ENCODE data around the gene MON1B. TPM values are rescaled to one million over a fixed set of nuclear protein-coding genes. Genes with fewer than 3 reads are reported as not detected.

Gene MON1B
- total and polyA plus RNA-seq, 2 of the 13 experiments (the other 11 are each of a cell fraction or from before 2014, with no cell fraction given): 13.4 to 15.6 TPM

DNA sequence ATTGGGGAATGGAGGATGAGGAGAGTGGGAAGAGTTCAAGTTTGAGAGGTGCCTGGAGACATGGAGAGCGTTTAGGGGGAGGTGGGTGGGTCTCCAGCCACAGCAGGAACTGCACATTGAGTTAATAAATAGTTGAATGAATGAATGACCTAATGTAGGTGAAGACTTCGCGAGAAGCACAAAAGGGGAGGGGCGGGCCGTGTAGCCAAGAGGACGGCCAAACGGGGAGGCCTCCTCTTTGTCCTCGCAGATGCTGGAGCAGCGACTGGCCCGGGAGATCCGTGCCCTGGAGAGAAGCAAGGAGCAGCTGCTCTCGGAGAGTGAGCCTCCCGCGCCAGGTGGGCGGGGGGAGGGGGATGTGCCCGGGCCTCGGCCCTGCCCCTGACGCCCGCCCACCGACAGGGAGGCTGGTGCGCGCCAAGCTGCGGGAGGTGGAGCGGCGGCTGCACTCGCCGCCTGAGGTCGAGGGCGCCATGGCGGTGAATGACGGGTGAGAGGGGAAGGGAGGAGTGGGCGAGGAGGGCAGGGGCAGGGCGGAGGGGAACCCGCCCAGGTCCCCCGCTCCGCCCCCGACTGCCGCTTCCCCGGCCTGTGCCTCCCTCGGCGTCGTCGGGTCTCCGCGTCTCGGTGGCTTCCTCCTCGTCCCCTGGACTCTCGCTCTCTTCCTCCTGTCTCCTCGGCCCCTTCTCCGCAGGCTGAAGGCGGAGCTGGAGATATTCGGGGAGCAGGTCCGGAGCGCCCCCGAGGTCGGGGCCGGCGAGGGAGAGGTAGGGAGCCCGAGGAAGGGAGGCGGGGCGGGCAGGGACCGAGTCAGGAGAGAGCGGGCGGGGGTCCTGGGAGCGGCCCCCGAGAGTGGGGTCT lies 21.1 kb downstream of the MON1B start (continued):
- TF ChIP-seq, protein P1, sequence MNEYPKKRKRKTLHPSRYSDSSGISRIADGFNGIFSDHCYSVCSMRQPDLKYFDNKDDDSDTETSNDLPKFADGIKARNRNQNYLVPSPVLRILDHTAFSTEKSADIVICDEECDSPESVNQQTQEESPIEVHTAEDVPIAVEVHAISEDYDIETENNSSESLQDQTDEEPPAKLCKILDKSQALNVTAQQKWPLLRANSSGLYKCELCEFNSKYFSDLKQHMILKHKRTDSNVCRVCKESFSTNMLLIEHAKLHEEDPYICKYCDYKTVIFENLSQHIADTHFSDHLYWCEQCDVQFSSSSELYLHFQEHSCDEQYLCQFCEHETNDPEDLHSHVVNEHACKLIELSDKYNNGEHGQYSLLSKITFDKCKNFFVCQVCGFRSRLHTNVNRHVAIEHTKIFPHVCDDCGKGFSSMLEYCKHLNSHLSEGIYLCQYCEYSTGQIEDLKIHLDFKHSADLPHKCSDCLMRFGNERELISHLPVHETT (CRISPR knock-in tag; conservative IDR thresholded peaks at IDR 0.05): no peak
- TF ChIP-seq, protein P2, sequence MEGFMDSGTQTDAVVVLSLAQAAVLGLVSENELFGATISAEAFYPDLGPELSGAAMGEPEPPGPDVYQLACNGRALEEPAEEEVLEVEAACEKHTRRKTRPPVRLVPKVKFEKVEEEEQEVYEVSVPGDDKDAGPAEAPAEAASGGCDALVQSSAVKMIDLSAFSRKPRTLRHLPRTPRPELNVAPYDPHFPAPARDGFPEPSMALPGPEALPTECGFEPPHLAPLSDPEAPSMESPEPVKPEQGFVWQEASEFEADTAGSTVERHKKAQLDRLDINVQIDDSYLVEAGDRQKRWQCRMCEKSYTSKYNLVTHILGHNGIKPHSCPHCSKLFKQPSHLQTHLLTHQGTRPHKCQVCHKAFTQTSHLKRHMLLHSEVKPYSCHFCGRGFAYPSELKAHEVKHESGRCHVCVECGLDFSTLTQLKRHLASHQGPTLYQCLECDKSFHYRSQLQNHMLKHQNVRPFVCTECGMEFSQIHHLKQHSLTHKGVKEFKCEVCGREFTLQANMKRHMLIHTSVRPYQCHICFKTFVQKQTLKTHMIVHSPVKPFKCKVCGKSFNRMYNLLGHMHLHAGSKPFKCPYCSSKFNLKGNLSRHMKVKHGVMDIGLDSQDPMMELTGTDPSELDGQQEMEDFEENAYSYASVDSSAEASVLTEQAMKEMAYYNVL (CRISPR knock-in tag; IDR thresholded peaks at IDR 0.05; ENCODE audit: borderline replicate concordance): 0 out of 2 replicates have a peak, but pooled peaks have one; percentile 18
- TF ChIP-seq ZNF703 (CRISPR knock-in tag; IDR thresholded peaks at IDR 0.05; ENCODE audit: borderline replicate concordance): no peak
- no peak for TF ChIP-seq IKZF4 (CRISPR knock-in tag; IDR thresholded peaks at IDR 0.05; ENCODE audit: borderline replicate concordance, low read depth, not compliant biosample characterization)
- TF ChIP-seq ZSCAN12 (CRISPR knock-in tag; IDR thresholded peaks at IDR 0.05): no peak
- TF ChIP-seq, protein P3, sequence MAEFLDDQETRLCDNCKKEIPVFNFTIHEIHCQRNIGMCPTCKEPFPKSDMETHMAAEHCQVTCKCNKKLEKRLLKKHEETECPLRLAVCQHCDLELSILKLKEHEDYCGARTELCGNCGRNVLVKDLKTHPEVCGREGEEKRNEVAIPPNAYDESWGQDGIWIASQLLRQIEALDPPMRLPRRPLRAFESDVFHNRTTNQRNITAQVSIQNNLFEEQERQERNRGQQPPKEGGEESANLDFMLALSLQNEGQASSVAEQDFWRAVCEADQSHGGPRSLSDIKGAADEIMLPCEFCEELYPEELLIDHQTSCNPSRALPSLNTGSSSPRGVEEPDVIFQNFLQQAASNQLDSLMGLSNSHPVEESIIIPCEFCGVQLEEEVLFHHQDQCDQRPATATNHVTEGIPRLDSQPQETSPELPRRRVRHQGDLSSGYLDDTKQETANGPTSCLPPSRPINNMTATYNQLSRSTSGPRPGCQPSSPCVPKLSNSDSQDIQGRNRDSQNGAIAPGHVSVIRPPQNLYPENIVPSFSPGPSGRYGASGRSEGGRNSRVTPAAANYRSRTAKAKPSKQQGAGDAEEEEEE (CRISPR knock-in tag; IDR thresholded peaks at IDR 0.05; ENCODE audit: borderline replicate concordance): no peak
- no peak for TF ChIP-seq HOXA7 (CRISPR knock-in tag; IDR thresholded peaks at IDR 0.05)
- TF ChIP-seq, protein P4, sequence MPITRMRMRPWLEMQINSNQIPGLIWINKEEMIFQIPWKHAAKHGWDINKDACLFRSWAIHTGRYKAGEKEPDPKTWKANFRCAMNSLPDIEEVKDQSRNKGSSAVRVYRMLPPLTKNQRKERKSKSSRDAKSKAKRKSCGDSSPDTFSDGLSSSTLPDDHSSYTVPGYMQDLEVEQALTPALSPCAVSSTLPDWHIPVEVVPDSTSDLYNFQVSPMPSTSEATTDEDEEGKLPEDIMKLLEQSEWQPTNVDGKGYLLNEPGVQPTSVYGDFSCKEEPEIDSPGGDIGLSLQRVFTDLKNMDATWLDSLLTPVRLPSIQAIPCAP (CRISPR knock-in tag; IDR thresholded peaks at IDR 0.05; ENCODE audit: low read depth): no peak
- TF ChIP-seq ZNF510 (CRISPR knock-in tag; IDR thresholded peaks at IDR 0.05; ENCODE audit: low read depth): no peak
- no peak for TF ChIP-seq ZNF143 (CRISPR knock-in tag; IDR thresholded peaks at IDR 0.05)
- TF ChIP-seq, protein P5, sequence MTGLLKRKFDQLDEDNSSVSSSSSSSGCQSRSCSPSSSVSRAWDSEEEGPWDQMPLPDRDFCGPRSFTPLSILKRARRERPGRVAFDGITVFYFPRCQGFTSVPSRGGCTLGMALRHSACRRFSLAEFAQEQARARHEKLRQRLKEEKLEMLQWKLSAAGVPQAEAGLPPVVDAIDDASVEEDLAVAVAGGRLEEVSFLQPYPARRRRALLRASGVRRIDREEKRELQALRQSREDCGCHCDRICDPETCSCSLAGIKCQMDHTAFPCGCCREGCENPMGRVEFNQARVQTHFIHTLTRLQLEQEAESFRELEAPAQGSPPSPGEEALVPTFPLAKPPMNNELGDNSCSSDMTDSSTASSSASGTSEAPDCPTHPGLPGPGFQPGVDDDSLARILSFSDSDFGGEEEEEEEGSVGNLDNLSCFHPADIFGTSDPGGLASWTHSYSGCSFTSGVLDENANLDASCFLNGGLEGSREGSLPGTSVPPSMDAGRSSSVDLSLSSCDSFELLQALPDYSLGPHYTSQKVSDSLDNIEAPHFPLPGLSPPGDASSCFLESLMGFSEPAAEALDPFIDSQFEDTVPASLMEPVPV (CRISPR knock-in tag; IDR thresholded peaks at IDR 0.05): peak; percentile 50; the same call in 1 of the 2 replicates
- TF ChIP-seq STAT5B (CRISPR knock-in tag; IDR thresholded peaks at IDR 0.05): no peak
- TF ChIP-seq ZFP90 (CRISPR knock-in tag; IDR thresholded peaks at IDR 0.05; ENCODE audit: borderline replicate concordance): 0 out of 2 replicates have a peak, but pooled peaks have one; percentile 14
- TF ChIP-seq, protein P6, sequence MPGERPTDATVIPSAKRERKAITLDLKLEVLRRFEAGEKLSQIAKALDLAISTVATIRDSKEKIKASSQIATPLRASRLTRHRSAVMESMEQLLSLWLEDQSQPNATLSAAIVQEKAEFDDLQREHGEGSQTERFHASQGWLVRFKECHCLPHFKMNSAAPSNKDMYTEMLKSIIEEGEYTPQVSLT (CRISPR knock-in tag; IDR thresholded peaks at IDR 0.05; ENCODE audit: borderline replicate concordance, low read depth): no peak
- TF ChIP-seq JUNB (CRISPR knock-in tag; IDR thresholded peaks at IDR 0.05; ENCODE audit: borderline replicate concordance): no peak
- no peak for TF ChIP-seq ZNF589 (CRISPR knock-in tag; conservative IDR thresholded peaks at IDR 0.05)
- TF ChIP-seq ZSCAN21 (CRISPR knock-in tag; IDR thresholded peaks at IDR 0.05; ENCODE audit: borderline replicate concordance): peak; percentile 80; the same call in 1 of the 2 replicates
- no peak for TF ChIP-seq TEAD3 (CRISPR knock-in tag; optimal IDR thresholded peaks at IDR 0.05; ENCODE audit: borderline replicate concordance)
- 0 out of 2 replicates have a peak, but pooled peaks have one; percentile 38 for TF ChIP-seq ZNF749 (CRISPR knock-in tag; IDR thresholded peaks at IDR 0.05; ENCODE audit: borderline replicate concordance)
